CD14-positive monocyte (primary cell): ENCODE measurements around the gene RNF44. TPM values are rescaled to one million over a fixed set of nuclear protein-coding genes. Genes with fewer than 3 reads are reported as not detected.

Experiments
- DNase-seq, 3 donors: peaks; one replicate each; pipeline ENCODE4 v3.0.0-alpha.2; 2011 to 2022
- H2AFZ ChIP-seq: 2 replicates; pipeline ENCODE4 v1.6.0; 2012; ENCODE audit warnings: mild to moderate bottlenecking, low read depth, low read length, inconsistent platforms; ENCODE audit not compliant: insufficient read depth, poor library complexity, severe bottlenecking
- H3K27ac ChIP-seq, 2 donors: 1 replicate in 1 of 2; 2 replicates in 1 of 2; pipeline ENCODE4 v1.5.1; 2012 to 2013; ENCODE audit warnings: low read length in 2 of 2, control low read depth in 1 of 2, inconsistent platforms in 1 of 2, low read depth in 1 of 2, mild to moderate bottlenecking in 1 of 2
- H3K27me3 ChIP-seq, 2 donors: one replicate each; pipeline versions ENCODE4 v1.6.0 to v1.6.1; 2011 to 2013; ENCODE audit warnings: low read length in 2 of 2; ENCODE audit not compliant: control insufficient read depth in 2 of 2, insufficient read depth in 2 of 2
- H3K36me3 ChIP-seq, 2 donors: replicated peaks in 1 of 2; 1 replicate in 1 of 2; 2 replicates in 1 of 2; pipeline versions ENCODE4 v1.5.1 to v1.6.1; 2012 to 2013; ENCODE audit warnings: low read length in 2 of 2, control low read depth in 1 of 2, inconsistent platforms in 1 of 2, mild to moderate bottlenecking in 1 of 2; ENCODE audit not compliant: insufficient read depth in 2 of 2, control insufficient read depth in 1 of 2
- H3K4me1 ChIP-seq, 2 donors: 1 replicate in 1 of 2; 2 replicates in 1 of 2; pipeline versions ENCODE4 v1.5.1 to v1.6.1; 2012 to 2013; ENCODE audit warnings: low read length in 2 of 2, control low read depth in 1 of 2, inconsistent platforms in 1 of 2, mild to moderate bottlenecking in 1 of 2, moderate library complexity in 1 of 2; ENCODE audit not compliant: insufficient read depth in 2 of 2, control insufficient read depth in 1 of 2
- H3K4me2 ChIP-seq: replicated peaks from 2 replicates; pipeline ENCODE3; 2012; ENCODE audit warnings: low read length, moderate library complexity, mild to moderate bottlenecking; ENCODE audit not compliant: poor library complexity, severe bottlenecking; ENCODE audit errors: extremely low read depth
- H3K4me3 ChIP-seq, 3 experiments: fragments of 200-600 bp in 1 of 3; sonication (generic) in 1 of 3; replicated peaks in 1 of 3; 1 replicate in 2 of 3; 2 replicates in 1 of 3; pipeline ENCODE4 v1.5.1; 2011 to 2013; ENCODE audit warnings: low read length in 3 of 3, mild to moderate bottlenecking in 3 of 3, control low read depth in 2 of 3, low read depth in 2 of 3, inconsistent platforms in 1 of 3, moderate library complexity in 1 of 3
- H3K79me2 ChIP-seq: 2 replicates; pipeline ENCODE4 v1.6.0; 2012; ENCODE audit warnings: mild to moderate bottlenecking, control low read depth, inconsistent platforms, low read length, moderate library complexity; ENCODE audit not compliant: insufficient read depth
- H3K9ac ChIP-seq: 2 replicates; pipeline ENCODE4 v1.6.0; 2017; ENCODE audit warnings: low read length, mild to moderate bottlenecking; ENCODE audit not compliant: insufficient read depth, poor library complexity, severe bottlenecking
- H3K9me3 ChIP-seq, 2 donors: replicated peaks in 1 of 2; 1 replicate in 1 of 2; 2 replicates in 1 of 2; pipeline versions ENCODE4 v1.5.1 to v1.6.1; 2012 to 2013; ENCODE audit warnings: low read length in 2 of 2, control low read depth in 1 of 2; ENCODE audit not compliant: control insufficient read depth in 1 of 2, insufficient read depth in 1 of 2
- H4K20me1 ChIP-seq: 2 replicates; pipeline ENCODE4 v1.6.0; 2012; ENCODE audit warnings: mild to moderate bottlenecking, low read length, control low read depth, moderate library complexity; ENCODE audit not compliant: insufficient read depth
- H3K27ac Mint-ChIP-seq, 7 donors: one replicate each; pipeline ENCODE4 v1.8.0; 2020; ENCODE audit warnings: mild to moderate bottlenecking in 7 of 7, mixed read lengths in 7 of 7, moderate library complexity in 6 of 7, inconsistent platforms in 2 of 7
- H3K27me3 Mint-ChIP-seq, 3 donors: one replicate each; pipeline ENCODE4 v1.8.0; 2021 to 2022; ENCODE audit warnings: low read depth in 3 of 3, mild to moderate bottlenecking in 3 of 3, mixed read lengths in 3 of 3, moderate library complexity in 3 of 3, inconsistent platforms in 1 of 3
- H3K36me3 Mint-ChIP-seq, 2 donors: one replicate each; pipeline ENCODE4 v1.8.0; 2020; ENCODE audit warnings: mixed read lengths in 2 of 2, inconsistent platforms in 1 of 2, mild to moderate bottlenecking in 1 of 2
- H3K4me1 Mint-ChIP-seq: one replicate; pipeline ENCODE4 v1.8.0; 2020; ENCODE audit warnings: mild to moderate bottlenecking, mixed read lengths
- H3K4me3 Mint-ChIP-seq, 2 donors: one replicate each; pipeline ENCODE4 v1.8.0; 2020; ENCODE audit warnings: mild to moderate bottlenecking in 2 of 2, mixed read lengths in 2 of 2, moderate library complexity in 1 of 2
- H3K9me3 Mint-ChIP-seq, 7 donors: one replicate each; pipeline ENCODE4 v1.8.0; 2020 to 2022; ENCODE audit warnings: mixed read lengths in 7 of 7, mild to moderate bottlenecking in 6 of 7, moderate library complexity in 6 of 7, inconsistent platforms in 2 of 7
- WGBS: methylation state at CpG from one replicate; pipeline ENCODE4 v1.1.5; 2013; ENCODE audit warnings: missing lambda C conversion rate; ENCODE audit not compliant: insufficient coverage; 5-methylcytosine and 5-hydroxymethylcytosine counted together
- intact Hi-C, 2 donors: fragments of 100-400 bp; cut with micrococcal nuclease; formaldehyde crosslinking; loops; one replicate each; pipeline versions ENCODE4 v1.15.0 to v1.15.1; 2023
- polyA plus RNA-seq, 3 donors: library from polyadenylated mRNA; depleted of rRNA in 1 of 3; unstranded in 2 of 3; stranded (reverse) in 1 of 3; fragments of 300-500 nt in 2 of 3; fragments of >200 nt in 1 of 3; fragmentation: Illumina TruSeq in 2 of 3; gene quantifications; 1 replicate in 2 of 3; 2 replicates in 1 of 3; pipeline ENCODE4 v1.2.3, GENCODE V29; 2012 to 2021
- TF ChIP-seq, protein P1 (sequence below): fragments of 200-600 bp; IDR thresholded peaks from one replicate; pipeline ENCODE4 v1.8.0; 2022; ENCODE audit warnings: antibody characterized with exemption, mild to moderate bottlenecking

RNF44 gene
- polyA plus RNA-seq, 3 donors, result 1.9 to 133 (median 3.1) TPM

DNA sequence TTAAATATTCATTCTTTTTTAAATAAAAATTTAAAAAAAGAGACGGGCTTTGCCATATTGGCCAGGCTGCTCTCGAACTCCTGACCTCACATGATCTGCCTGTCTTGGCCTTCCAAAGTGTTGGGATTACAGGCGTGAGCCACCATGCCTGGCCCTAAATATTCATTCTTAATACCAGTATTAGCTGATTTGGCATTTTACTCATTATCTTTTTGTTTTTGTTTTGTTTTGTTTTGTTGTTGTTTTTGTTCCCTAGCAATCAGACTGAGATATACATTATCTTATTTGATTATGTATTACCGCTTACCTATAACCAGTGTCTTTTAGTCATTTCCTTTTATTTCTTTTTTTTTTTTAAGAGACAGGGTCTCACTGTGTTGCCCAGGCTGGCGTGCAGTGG, 37.9 kb downstream of the RNF44 start:
- 100% methylated on average over 1 of the region's 5 CpGs for WGBS
- H3K4me3 Mint-ChIP-seq, result no peak overlapping the region
- peak overlapping the region in 2 of 7 donors; percentile 28 to 53 for H3K27ac Mint-ChIP-seq
- no peak for DNase-seq
- peaks cover 81 to 95% of the 10 kb centered on the region in 2 donors for H3K36me3 Mint-ChIP-seq
- no peaks in the 10 kb centered on the region for H3K27me3 Mint-ChIP-seq
- H3K4me1 Mint-ChIP-seq, result no peaks in the 10 kb centered on the region
- Histone ChIP-seq H3K4me1 (no peaks in the 10 kb centered on the region), H3K4me2 (no peak overlapping the region), H3K27me3 (no peaks in the 10 kb centered on the region), H4K20me1 (no peaks in the 10 kb centered on the region), H3K36me3 (peaks cover 91 to 99% of the 10 kb centered on the region in 2 donors), H2AFZ (no peak overlapping the region), H3K4me3 (no peak overlapping the region), H3K9me3 (no peaks in the 10 kb centered on the region), H3K27ac (no peak overlapping the region), H3K79me2 (no peaks in the 10 kb centered on the region), H3K9ac (no peak overlapping the region)
- no peaks in the 10 kb centered on the region for H3K9me3 Mint-ChIP-seq
- TF ChIP-seq, protein P1, sequence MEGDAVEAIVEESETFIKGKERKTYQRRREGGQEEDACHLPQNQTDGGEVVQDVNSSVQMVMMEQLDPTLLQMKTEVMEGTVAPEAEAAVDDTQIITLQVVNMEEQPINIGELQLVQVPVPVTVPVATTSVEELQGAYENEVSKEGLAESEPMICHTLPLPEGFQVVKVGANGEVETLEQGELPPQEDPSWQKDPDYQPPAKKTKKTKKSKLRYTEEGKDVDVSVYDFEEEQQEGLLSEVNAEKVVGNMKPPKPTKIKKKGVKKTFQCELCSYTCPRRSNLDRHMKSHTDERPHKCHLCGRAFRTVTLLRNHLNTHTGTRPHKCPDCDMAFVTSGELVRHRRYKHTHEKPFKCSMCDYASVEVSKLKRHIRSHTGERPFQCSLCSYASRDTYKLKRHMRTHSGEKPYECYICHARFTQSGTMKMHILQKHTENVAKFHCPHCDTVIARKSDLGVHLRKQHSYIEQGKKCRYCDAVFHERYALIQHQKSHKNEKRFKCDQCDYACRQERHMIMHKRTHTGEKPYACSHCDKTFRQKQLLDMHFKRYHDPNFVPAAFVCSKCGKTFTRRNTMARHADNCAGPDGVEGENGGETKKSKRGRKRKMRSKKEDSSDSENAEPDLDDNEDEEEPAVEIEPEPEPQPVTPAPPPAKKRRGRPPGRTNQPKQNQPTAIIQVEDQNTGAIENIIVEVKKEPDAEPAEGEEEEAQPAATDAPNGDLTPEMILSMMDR, result no peak
- intact Hi-C loops, result no loop called here

DNA sequence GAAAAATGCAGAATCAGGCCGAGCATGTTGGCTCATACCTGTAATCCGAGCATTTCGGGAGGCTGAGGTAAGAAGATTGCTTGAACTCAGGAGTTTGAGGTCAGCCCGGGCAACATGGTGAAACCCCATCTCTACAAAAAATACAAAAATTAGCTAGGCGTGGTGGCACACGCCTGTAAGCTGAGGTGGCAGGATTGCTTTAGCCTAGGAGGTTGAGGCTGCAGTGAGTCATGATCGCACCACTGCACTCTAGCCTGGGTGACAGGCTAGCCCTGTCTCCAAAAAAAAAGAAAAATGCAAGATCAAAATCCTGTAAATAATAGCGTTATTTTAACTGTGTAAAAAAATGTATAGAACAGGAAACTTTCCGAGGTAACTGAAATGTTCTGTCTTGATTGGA, 39.4 kb downstream of the RNF44 start:
- peaks cover 84 to 95% of the 10 kb centered on the region in 2 donors for H3K36me3 Mint-ChIP-seq
- no peak overlapping the region for H3K4me3 Mint-ChIP-seq
- Histone ChIP-seq H3K27me3 (no peaks in the 10 kb centered on the region), H3K4me1 (no peaks in the 10 kb centered on the region), H3K9me3 (no peaks in the 10 kb centered on the region), H3K9ac (no peak overlapping the region), H3K27ac (no peak overlapping the region), H4K20me1 (no peaks in the 10 kb centered on the region), H3K4me2 (no peak overlapping the region), H3K79me2 (no peaks in the 10 kb centered on the region), H3K36me3 (peaks cover 92 to 99% of the 10 kb centered on the region in 2 donors), H2AFZ (no peak overlapping the region), H3K4me3 (no peak overlapping the region)
- TF ChIP-seq, protein P1, result no peak
- H3K4me1 Mint-ChIP-seq, result no peaks in the 10 kb centered on the region
- H3K27me3 Mint-ChIP-seq, result no peaks in the 10 kb centered on the region
- DNase-seq, result no peak
- H3K9me3 Mint-ChIP-seq, result no peaks in the 10 kb centered on the region
- WGBS, result no CpG with 5 or more reads among the region's 9 CpGs
- H3K27ac Mint-ChIP-seq, result no peak overlapping the region
- intact Hi-C loops, result no loop called here
